ENCODE measurements around the gene TRIM33. TPM values are rescaled to one million over a fixed set of nuclear protein-coding genes. Genes with fewer than 3 reads are reported as not detected.

Gene TRIM33
- total and polyA plus RNA-seq, 2 donors (not counting 3 experiments of a cell fraction or from before 2014, with no cell fraction given) = 10.3 to 29.1 TPM

DNA sequence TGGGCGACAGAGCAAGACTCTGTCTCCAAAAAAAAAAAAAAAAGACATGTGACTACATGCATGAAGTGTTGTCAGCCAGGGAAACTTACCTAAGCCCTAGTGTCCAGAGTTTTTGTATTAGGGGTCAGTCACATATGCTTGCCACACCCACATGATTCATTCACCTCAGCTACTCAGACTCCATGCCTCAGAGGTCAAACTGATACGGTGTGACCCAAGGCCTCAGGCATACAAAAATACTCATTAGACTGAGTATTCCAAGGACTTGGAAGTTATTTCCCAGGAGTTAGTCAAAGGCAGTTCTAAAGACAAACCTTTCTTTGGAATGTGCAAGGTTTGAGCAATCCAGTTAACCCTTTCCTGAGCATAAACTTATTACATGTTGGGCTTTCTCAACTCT, 6.3 kb upstream of the TRIM33 start:
- H3K27me3 ChIP-seq (ENCODE audit: control insufficient read depth in 2 of 2, insufficient read depth in 2 of 2, low read length in 2 of 2) = peaks cover 0 to 5% of the 10 kb centered on the region in 2 experiments
- dilution Hi-C loops (cut with MboI; ENCODE audit: extremely low pct_ligation_motif_present, low sequenced_read_pairs) = no loop called here
- CTCF ChIA-PET = no interaction called here

DNA sequence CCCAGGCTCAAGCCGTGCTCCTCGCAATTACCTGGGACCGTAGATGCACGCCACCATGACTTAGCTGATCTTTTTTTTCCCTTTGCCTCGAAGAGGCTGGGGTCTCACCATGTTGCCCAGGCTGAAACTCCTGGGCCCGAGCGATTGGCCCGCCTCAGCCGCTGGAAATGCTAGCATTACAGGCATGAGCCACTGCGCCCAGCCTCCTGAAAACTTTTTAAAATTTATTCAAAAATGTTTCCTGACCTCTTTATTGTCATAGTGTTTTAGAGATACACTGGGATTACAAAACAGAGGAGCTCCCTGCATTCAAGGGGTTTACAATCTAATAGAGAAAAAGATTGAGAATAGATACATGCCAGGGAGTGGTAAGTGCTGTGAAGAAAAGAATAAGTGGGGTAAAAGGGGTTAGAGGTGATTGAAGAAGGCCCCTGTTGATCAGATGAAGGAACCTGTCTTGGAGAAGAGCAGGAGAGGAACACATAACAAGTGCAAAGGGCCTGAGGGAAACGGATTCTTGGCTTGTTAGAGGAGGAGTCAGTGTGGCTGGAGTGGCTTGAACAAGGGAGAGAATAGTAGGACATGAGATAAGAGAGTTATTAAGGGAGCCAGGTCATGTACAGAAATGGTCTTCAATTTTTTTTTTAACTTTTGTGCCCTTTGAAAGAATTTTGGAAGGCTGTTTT, 1.7 kb upstream of the TRIM33 start:
- dilution Hi-C loops (cut with MboI; ENCODE audit: extremely low pct_ligation_motif_present, low sequenced_read_pairs) (no loop called here), intact Hi-C loops (cut with micrococcal nuclease) (loop anchor here (5.0 kb wide), 2 partner anchors 245 to 700 kb away; partner anchors contain the start of genes CSDE1 and RSBN1)
- H3K9ac ChIP-seq (replicated peaks; ENCODE audit: extremely low read depth, insufficient read depth, low read length) = no peak overlapping the region
- no peak overlapping the region for H3K4me3 ChIP-seq (replicated peaks in 1 of 3; ENCODE audit: insufficient read depth in 1 of 3, low read depth in 1 of 3, low read length in 3 of 3)
- H3K79me2 ChIP-seq (ENCODE audit: control insufficient read depth, insufficient read depth, low read length) = peaks cover 30% of the 10 kb centered on the region
- no TSS peak for BruUV-seq (replicated peaks)
- no peak overlapping the region for H3K4me2 ChIP-seq (ENCODE audit: insufficient read depth, low read length)
- FAIRE-seq (no peak), DNase-seq (ENCODE audit: low read depth, low spot score) (no peak)
- no peak overlapping the region for H2AFZ ChIP-seq (ENCODE audit: low read depth, low read length)
- H3K9me1 ChIP-seq (replicated peaks; ENCODE audit: control insufficient read depth, extremely low read depth, insufficient read depth, low read length) = no peaks in the 10 kb centered on the region
- TF ChIP-seq POLR2AphosphoS5 (IDR thresholded peaks at IDR 0.05; ENCODE audit: insufficient read depth, low read depth, low read length) (no peak), JUN (IDR thresholded peaks at IDR 0.05; ENCODE audit: borderline replicate concordance, insufficient read depth, insufficient read length, low read depth) (no peak), MYC (IDR thresholded peaks at IDR 0.05; ENCODE audit: low read depth, low read length) (no peak), EZH2 (IDR thresholded peaks at IDR 0.05; ENCODE audit: borderline replicate concordance, low read depth, low read length, severe bottlenecking) (no peak), FOS (IDR thresholded peaks at IDR 0.05; ENCODE audit: borderline replicate concordance, insufficient read depth, low read length) (no peak), GATA2 (IDR thresholded peaks at IDR 0.05; ENCODE audit: insufficient read depth, insufficient read length, low read depth, low read length) (no peak), POLR2A (IDR thresholded peaks at IDR 0.05; ENCODE audit: low read depth, low read length) (no peak)
- TF ChIP-seq, protein P1, sequence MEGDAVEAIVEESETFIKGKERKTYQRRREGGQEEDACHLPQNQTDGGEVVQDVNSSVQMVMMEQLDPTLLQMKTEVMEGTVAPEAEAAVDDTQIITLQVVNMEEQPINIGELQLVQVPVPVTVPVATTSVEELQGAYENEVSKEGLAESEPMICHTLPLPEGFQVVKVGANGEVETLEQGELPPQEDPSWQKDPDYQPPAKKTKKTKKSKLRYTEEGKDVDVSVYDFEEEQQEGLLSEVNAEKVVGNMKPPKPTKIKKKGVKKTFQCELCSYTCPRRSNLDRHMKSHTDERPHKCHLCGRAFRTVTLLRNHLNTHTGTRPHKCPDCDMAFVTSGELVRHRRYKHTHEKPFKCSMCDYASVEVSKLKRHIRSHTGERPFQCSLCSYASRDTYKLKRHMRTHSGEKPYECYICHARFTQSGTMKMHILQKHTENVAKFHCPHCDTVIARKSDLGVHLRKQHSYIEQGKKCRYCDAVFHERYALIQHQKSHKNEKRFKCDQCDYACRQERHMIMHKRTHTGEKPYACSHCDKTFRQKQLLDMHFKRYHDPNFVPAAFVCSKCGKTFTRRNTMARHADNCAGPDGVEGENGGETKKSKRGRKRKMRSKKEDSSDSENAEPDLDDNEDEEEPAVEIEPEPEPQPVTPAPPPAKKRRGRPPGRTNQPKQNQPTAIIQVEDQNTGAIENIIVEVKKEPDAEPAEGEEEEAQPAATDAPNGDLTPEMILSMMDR (IDR thresholded peaks at IDR 0.05; ENCODE audit: extremely low read depth in 1 of 2, insufficient read depth in 1 of 2, low read depth in 1 of 2, low read length in 2 of 2) = no peak
- TF ChIP-seq, protein P2, sequence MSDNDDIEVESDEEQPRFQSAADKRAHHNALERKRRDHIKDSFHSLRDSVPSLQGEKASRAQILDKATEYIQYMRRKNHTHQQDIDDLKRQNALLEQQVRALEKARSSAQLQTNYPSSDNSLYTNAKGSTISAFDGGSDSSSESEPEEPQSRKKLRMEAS (IDR thresholded peaks at IDR 0.05; ENCODE audit: insufficient read depth, insufficient read length) = no peak
- no peak overlapping the region for H3K27ac ChIP-seq (ENCODE audit: insufficient read depth, low read depth, low read length)
- H3K27me3 ChIP-seq (ENCODE audit: control insufficient read depth in 2 of 2, insufficient read depth in 2 of 2, low read length in 2 of 2) = peaks cover 0 to 5% of the 10 kb centered on the region in 2 experiments
- H3K36me3 ChIP-seq (ENCODE audit: control insufficient read depth in 2 of 2, extremely low read depth in 1 of 2, insufficient read depth in 2 of 2, low read length in 2 of 2) = no peaks in the 10 kb centered on the region
- POLR2A ChIA-PET = no interaction called here
- H3K4me1 ChIP-seq (ENCODE audit: control insufficient read depth, extremely low read depth, insufficient read depth, low read length) = peaks cover 21% of the 10 kb centered on the region
- peaks cover 2% of the 10 kb centered on the region for H4K20me1 ChIP-seq (replicated peaks; ENCODE audit: control insufficient read depth, extremely low read depth, insufficient read depth, low read length)
- H3K9me3 ChIP-seq (replicated peaks; ENCODE audit: control insufficient read depth, insufficient read depth, low read length) = no peaks in the 10 kb centered on the region
- CTCF ChIA-PET = no interaction called here

More for the DNA sequence above, 6.3 kb upstream of the TRIM33 start:
- intact Hi-C loops (cut with micrococcal nuclease) = no loop called here
- no peaks in the 10 kb centered on the region for H3K9me3 ChIP-seq (replicated peaks; ENCODE audit: control insufficient read depth, insufficient read depth, low read length)
- H3K9ac ChIP-seq (replicated peaks; ENCODE audit: extremely low read depth, insufficient read depth, low read length) = no peak overlapping the region
- TF ChIP-seq JUN (IDR thresholded peaks at IDR 0.05; ENCODE audit: borderline replicate concordance, insufficient read depth, insufficient read length, low read depth) = no peak
- TF ChIP-seq, protein P1 (IDR thresholded peaks at IDR 0.05; ENCODE audit: extremely low read depth in 1 of 2, insufficient read depth in 1 of 2, low read depth in 1 of 2, low read length in 2 of 2) = no peak
- TF ChIP-seq FOS (IDR thresholded peaks at IDR 0.05; ENCODE audit: borderline replicate concordance, insufficient read depth, low read length) = no peak
- no peak for TF ChIP-seq POLR2AphosphoS5 (IDR thresholded peaks at IDR 0.05; ENCODE audit: insufficient read depth, low read depth, low read length)
- H3K27ac ChIP-seq (ENCODE audit: insufficient read depth, low read depth, low read length) = no peak overlapping the region
- BruUV-seq (replicated peaks) = no TSS peak
- H3K36me3 ChIP-seq (ENCODE audit: control insufficient read depth in 2 of 2, extremely low read depth in 1 of 2, insufficient read depth in 2 of 2, low read length in 2 of 2) = no peaks in the 10 kb centered on the region
- H3K79me2 ChIP-seq (ENCODE audit: control insufficient read depth, insufficient read depth, low read length) = no peaks in the 10 kb centered on the region
- H3K4me2 ChIP-seq (ENCODE audit: insufficient read depth, low read length) = no peak overlapping the region
- no peak overlapping the region for H2AFZ ChIP-seq (ENCODE audit: low read depth, low read length)
- H4K20me1 ChIP-seq (replicated peaks; ENCODE audit: control insufficient read depth, extremely low read depth, insufficient read depth, low read length) = no peaks in the 10 kb centered on the region
- no peak for FAIRE-seq
- no peaks in the 10 kb centered on the region for H3K9me1 ChIP-seq (replicated peaks; ENCODE audit: control insufficient read depth, extremely low read depth, insufficient read depth, low read length)
- H3K4me3 ChIP-seq (replicated peaks in 1 of 3; ENCODE audit: insufficient read depth in 1 of 3, low read depth in 1 of 3, low read length in 3 of 3) = no peak overlapping the region
- POLR2A ChIA-PET = interaction anchor here (0.6 kb wide), 1 partner anchor 24 kb away, joined by 3 read pairs; no protein-coding TSS in a partner anchor
- no peak for DNase-seq (ENCODE audit: low read depth, low spot score)
- H3K4me1 ChIP-seq (ENCODE audit: control insufficient read depth, extremely low read depth, insufficient read depth, low read length) = no peaks in the 10 kb centered on the region

All from endothelial cell of umbilical vein (primary cell).